Liver (tissue), 3 donors: ENCODE measurements around the gene POC1A.

Experiments
- SP1 ChIP-seq: IDR thresholded peaks from 2 replicates; pipeline ENCODE4 v1.6.1; 2018; ENCODE audit warnings: antibody characterized with exemption, mild to moderate bottlenecking
- TAF1 ChIP-seq: conservative IDR thresholded peaks from 2 replicates; pipeline ENCODE4 v1.6.1; 2016; ENCODE audit warnings: antibody characterized with exemption, mild to moderate bottlenecking
- TF ChIP-seq, protein P1 (sequence below): fragments of 150-350 bp; IDR thresholded peaks from 2 replicates; pipeline ENCODE4 v1.5.1; 2017; ENCODE audit warnings: improper control_type of control experiment, low read depth, low read length; ENCODE audit not compliant: missing input control
- TF ChIP-seq, protein P2 (sequence below): IDR thresholded peaks from 2 replicates; pipeline ENCODE4 v1.6.1; 2016; ENCODE audit warnings: antibody characterized with exemption, mild to moderate bottlenecking
- donor health status: healthy.
- donor health status: healthy.

DNA sequence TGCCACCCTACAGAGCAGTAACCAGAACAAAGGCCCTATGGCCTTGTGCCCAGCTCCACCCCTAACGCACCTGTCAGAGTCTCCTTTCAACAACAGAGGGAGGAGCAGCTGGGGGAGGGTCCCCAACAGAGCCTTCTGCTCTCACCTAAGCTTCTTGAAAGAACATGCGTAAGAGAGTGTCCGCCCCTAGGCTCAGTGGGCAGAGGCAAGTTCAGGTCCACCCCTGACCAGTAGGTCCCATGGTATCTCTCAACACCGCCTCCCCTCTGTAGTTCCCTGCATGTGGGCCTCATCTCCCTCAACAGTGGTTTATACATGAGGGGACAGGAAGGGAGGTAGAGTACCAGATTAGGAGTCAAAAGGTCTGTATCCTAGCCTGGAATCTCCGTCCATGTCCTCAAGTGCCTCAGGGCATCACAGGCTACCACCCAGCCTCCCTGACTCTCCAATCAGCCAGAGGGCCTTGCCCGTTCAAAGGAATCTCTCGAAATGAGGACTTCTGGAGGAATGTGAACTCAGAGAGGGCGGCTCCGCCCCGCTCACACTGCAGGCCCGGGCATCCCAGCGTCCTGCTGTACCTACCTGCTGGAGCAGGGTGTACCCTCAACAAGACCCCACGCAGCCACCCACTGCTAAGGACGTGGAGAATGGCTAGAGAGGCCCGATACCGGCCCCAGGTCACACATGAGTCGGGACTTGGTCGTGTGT, 680 bp downstream of the POC1A start:
- TF ChIP-seq, protein P1, sequence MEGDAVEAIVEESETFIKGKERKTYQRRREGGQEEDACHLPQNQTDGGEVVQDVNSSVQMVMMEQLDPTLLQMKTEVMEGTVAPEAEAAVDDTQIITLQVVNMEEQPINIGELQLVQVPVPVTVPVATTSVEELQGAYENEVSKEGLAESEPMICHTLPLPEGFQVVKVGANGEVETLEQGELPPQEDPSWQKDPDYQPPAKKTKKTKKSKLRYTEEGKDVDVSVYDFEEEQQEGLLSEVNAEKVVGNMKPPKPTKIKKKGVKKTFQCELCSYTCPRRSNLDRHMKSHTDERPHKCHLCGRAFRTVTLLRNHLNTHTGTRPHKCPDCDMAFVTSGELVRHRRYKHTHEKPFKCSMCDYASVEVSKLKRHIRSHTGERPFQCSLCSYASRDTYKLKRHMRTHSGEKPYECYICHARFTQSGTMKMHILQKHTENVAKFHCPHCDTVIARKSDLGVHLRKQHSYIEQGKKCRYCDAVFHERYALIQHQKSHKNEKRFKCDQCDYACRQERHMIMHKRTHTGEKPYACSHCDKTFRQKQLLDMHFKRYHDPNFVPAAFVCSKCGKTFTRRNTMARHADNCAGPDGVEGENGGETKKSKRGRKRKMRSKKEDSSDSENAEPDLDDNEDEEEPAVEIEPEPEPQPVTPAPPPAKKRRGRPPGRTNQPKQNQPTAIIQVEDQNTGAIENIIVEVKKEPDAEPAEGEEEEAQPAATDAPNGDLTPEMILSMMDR: no peak
- TF ChIP-seq SP1: no peak
- no peak for TF ChIP-seq TAF1
- TF ChIP-seq, protein P2, sequence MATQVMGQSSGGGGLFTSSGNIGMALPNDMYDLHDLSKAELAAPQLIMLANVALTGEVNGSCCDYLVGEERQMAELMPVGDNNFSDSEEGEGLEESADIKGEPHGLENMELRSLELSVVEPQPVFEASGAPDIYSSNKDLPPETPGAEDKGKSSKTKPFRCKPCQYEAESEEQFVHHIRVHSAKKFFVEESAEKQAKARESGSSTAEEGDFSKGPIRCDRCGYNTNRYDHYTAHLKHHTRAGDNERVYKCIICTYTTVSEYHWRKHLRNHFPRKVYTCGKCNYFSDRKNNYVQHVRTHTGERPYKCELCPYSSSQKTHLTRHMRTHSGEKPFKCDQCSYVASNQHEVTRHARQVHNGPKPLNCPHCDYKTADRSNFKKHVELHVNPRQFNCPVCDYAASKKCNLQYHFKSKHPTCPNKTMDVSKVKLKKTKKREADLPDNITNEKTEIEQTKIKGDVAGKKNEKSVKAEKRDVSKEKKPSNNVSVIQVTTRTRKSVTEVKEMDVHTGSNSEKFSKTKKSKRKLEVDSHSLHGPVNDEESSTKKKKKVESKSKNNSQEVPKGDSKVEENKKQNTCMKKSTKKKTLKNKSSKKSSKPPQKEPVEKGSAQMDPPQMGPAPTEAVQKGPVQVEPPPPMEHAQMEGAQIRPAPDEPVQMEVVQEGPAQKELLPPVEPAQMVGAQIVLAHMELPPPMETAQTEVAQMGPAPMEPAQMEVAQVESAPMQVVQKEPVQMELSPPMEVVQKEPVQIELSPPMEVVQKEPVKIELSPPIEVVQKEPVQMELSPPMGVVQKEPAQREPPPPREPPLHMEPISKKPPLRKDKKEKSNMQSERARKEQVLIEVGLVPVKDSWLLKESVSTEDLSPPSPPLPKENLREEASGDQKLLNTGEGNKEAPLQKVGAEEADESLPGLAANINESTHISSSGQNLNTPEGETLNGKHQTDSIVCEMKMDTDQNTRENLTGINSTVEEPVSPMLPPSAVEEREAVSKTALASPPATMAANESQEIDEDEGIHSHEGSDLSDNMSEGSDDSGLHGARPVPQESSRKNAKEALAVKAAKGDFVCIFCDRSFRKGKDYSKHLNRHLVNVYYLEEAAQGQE: no peak
